Hepatocyte (in vitro differentiated cells): ENCODE data around the gene SUN3.

Source experiments
- EZH2 ChIP-seq: fragments of 200-600 bp; sonication (generic); IDR thresholded peaks from 2 replicates; pipeline ENCODE4 v1.6.1; 2016; ENCODE audit warnings: antibody characterized with exemption, mild to moderate bottlenecking, borderline replicate concordance
- EZH2phosphoT487 ChIP-seq: fragments of 200-600 bp; sonication (generic); IDR thresholded peaks from one replicate; pipeline ENCODE4 v1.6.1; 2018; ENCODE audit warnings: antibody characterized with exemption, mild to moderate bottlenecking, low read depth, moderate library complexity; ENCODE audit not compliant: unreplicated experiment, severe bottlenecking
- TF ChIP-seq, protein P1 (sequence below): fragments of 200-600 bp; sonication (generic); IDR thresholded peaks from 2 replicates; pipeline ENCODE4 v1.5.1; 2016; ENCODE audit warnings: antibody characterized with exemption, mild to moderate bottlenecking; ENCODE audit not compliant: poor library complexity

DNA sequence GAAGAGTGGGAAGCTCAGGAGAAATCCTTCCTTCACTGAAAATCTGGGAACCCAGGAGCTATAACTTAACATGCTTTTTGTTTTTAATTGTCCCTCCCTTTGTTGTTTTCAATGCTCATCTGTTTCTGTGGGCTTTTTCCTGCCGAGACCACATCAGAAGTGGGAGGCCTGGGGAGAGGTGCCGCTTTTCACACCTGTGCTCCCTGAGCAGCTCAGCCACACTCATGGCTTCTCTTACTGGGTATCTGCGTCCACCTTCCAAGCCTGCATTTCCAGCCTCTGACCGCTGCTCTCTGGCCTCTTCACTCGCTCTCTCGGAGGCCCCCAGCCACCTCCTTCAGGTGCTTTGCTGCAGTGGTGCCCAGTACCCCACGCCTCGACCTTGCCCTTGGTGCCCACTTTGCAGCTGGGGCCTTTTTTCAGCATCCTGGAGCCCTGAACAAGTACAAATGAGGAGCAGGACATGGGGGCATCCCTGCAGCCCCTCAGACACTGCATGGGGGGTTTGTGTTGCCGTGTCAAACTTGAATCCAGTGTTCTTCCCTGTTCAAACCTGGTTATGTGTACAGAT, 16.4 kb upstream of the SUN3 start:
- TF ChIP-seq, protein P1, sequence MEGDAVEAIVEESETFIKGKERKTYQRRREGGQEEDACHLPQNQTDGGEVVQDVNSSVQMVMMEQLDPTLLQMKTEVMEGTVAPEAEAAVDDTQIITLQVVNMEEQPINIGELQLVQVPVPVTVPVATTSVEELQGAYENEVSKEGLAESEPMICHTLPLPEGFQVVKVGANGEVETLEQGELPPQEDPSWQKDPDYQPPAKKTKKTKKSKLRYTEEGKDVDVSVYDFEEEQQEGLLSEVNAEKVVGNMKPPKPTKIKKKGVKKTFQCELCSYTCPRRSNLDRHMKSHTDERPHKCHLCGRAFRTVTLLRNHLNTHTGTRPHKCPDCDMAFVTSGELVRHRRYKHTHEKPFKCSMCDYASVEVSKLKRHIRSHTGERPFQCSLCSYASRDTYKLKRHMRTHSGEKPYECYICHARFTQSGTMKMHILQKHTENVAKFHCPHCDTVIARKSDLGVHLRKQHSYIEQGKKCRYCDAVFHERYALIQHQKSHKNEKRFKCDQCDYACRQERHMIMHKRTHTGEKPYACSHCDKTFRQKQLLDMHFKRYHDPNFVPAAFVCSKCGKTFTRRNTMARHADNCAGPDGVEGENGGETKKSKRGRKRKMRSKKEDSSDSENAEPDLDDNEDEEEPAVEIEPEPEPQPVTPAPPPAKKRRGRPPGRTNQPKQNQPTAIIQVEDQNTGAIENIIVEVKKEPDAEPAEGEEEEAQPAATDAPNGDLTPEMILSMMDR, result no peak
- TF ChIP-seq EZH2 (no peak), EZH2phosphoT487 (no peak)
